Endothelial cell (in vitro differentiated cells): ENCODE data around the gene ABCA10. TPM values are rescaled to one million over a fixed set of nuclear protein-coding genes. Genes with fewer than 3 reads are reported as not detected.

Source experiments
- DNase-seq: peaks from one replicate; pipeline ENCODE4 v3.0.0; 2021; ENCODE audit warnings: low spot score
- H3K27ac Mint-ChIP-seq: one replicate; pipeline ENCODE4 v1.8.0; 2021; ENCODE audit warnings: mixed read lengths, inconsistent platforms; ENCODE audit not compliant: unreplicated experiment
- H3K27me3 Mint-ChIP-seq: one replicate; pipeline ENCODE4 v1.8.0; 2021; ENCODE audit warnings: mild to moderate bottlenecking, moderate library complexity, mixed read lengths, inconsistent platforms; ENCODE audit not compliant: unreplicated experiment
- H3K36me3 Mint-ChIP-seq: one replicate; pipeline ENCODE4 v1.8.0; 2021; ENCODE audit warnings: mild to moderate bottlenecking, low read depth, mixed read lengths, inconsistent platforms; ENCODE audit not compliant: unreplicated experiment
- H3K4me1 Mint-ChIP-seq: one replicate; pipeline ENCODE4 v1.8.0; 2021; ENCODE audit warnings: mild to moderate bottlenecking, mixed read lengths, inconsistent platforms; ENCODE audit not compliant: unreplicated experiment
- H3K4me3 Mint-ChIP-seq: one replicate; pipeline ENCODE4 v1.8.0; 2021; ENCODE audit warnings: mild to moderate bottlenecking, mixed read lengths, inconsistent platforms; ENCODE audit not compliant: unreplicated experiment
- H3K9me3 Mint-ChIP-seq: one replicate; pipeline ENCODE4 v1.8.0; 2021; ENCODE audit warnings: mixed read lengths, inconsistent platforms; ENCODE audit not compliant: unreplicated experiment
- total RNA-seq: library from RNA; stranded (reverse); fragmentation: NEBNext Ultra II Directional; extraction: Animal tissue kit (Norgen Biotek cat#: 25700); gene quantifications from one replicate; pipeline ENCODE4 v1.2.1, GENCODE V29; 2021; ENCODE audit not compliant: unreplicated experiment
- TF ChIP-seq, protein P1 (sequence below): fragments of 200-600 bp; sonication (generic); IDR thresholded peaks from one replicate; pipeline ENCODE4 v1.5.0; 2021; ENCODE audit warnings: antibody characterized with exemption; ENCODE audit not compliant: unreplicated experiment

The ABCA10 gene
- total RNA-seq, 1 donor from 2014 or later = 0.90 TPM

GRCh38 chr17:69192754-69193153, 35.9 kb downstream of the ABCA10 start:
- Mint-ChIP-seq H3K36me3 (no peaks in the 10 kb centered on the region), H3K4me1 (no peaks in the 10 kb centered on the region), H3K4me3 (no peak overlapping the region), H3K27ac (no peak overlapping the region), H3K9me3 (no peaks in the 10 kb centered on the region), H3K27me3 (no peaks in the 10 kb centered on the region)
- no peak for DNase-seq
- TF ChIP-seq, protein P1, sequence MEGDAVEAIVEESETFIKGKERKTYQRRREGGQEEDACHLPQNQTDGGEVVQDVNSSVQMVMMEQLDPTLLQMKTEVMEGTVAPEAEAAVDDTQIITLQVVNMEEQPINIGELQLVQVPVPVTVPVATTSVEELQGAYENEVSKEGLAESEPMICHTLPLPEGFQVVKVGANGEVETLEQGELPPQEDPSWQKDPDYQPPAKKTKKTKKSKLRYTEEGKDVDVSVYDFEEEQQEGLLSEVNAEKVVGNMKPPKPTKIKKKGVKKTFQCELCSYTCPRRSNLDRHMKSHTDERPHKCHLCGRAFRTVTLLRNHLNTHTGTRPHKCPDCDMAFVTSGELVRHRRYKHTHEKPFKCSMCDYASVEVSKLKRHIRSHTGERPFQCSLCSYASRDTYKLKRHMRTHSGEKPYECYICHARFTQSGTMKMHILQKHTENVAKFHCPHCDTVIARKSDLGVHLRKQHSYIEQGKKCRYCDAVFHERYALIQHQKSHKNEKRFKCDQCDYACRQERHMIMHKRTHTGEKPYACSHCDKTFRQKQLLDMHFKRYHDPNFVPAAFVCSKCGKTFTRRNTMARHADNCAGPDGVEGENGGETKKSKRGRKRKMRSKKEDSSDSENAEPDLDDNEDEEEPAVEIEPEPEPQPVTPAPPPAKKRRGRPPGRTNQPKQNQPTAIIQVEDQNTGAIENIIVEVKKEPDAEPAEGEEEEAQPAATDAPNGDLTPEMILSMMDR = no peak

GRCh38 chr17:69188796-69189195, 39.8 kb downstream of the ABCA10 start:
- H3K4me3 Mint-ChIP-seq = no peak overlapping the region
- TF ChIP-seq, protein P1 = no peak
- H3K27me3 Mint-ChIP-seq = peaks cover 1% of the 10 kb centered on the region
- no peaks in the 10 kb centered on the region for H3K9me3 Mint-ChIP-seq
- H3K36me3 Mint-ChIP-seq = no peaks in the 10 kb centered on the region
- H3K27ac Mint-ChIP-seq = no peak overlapping the region
- no peak for DNase-seq
- H3K4me1 Mint-ChIP-seq = no peaks in the 10 kb centered on the region

DNA sequence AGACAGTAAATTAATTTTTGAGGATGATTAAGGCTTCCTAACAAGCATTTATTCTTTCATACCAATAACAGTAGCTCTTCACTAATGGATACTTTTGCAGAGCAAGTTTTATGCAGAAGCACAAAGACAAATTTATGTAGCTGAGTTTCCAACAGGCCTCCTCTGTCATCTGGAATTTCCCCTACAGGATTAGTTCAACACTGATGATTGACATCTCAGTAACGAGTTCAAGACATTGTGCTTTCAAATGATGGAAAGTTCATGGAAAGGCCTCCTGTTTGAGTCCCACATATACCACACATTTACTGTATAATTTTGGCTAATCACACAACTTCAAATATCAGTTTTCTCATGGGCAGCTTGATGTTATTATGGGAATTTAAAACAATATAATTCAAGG, 40.6 kb downstream of the ABCA10 start:
- no peak overlapping the region for H3K4me3 Mint-ChIP-seq
- no peaks in the 10 kb centered on the region for H3K4me1 Mint-ChIP-seq
- no peaks in the 10 kb centered on the region for H3K9me3 Mint-ChIP-seq
- no peaks in the 10 kb centered on the region for H3K36me3 Mint-ChIP-seq
- TF ChIP-seq, protein P1 = no peak
- H3K27me3 Mint-ChIP-seq = peaks cover 1% of the 10 kb centered on the region
- no peak overlapping the region for H3K27ac Mint-ChIP-seq
- DNase-seq = no peak

GRCh38 chr17:69187294-69187693, 41.3 kb downstream of the ABCA10 start:
- TF ChIP-seq, protein P1 = no peak
- H3K36me3 Mint-ChIP-seq = no peaks in the 10 kb centered on the region
- no peak overlapping the region for H3K4me3 Mint-ChIP-seq
- H3K9me3 Mint-ChIP-seq = no peaks in the 10 kb centered on the region
- no peaks in the 10 kb centered on the region for H3K4me1 Mint-ChIP-seq
- H3K27me3 Mint-ChIP-seq = peaks cover 1% of the 10 kb centered on the region
- H3K27ac Mint-ChIP-seq = no peak overlapping the region
- no peak for DNase-seq

GRCh38 chr17:69179227-69179952, 49.2 kb downstream of the ABCA10 start:
- no peaks in the 10 kb centered on the region for H3K4me1 Mint-ChIP-seq
- no peaks in the 10 kb centered on the region for H3K9me3 Mint-ChIP-seq
- DNase-seq = no peak
- no peak overlapping the region for H3K4me3 Mint-ChIP-seq
- no peaks in the 10 kb centered on the region for H3K36me3 Mint-ChIP-seq
- H3K27ac Mint-ChIP-seq = no peak overlapping the region
- peaks cover 1% of the 10 kb centered on the region for H3K27me3 Mint-ChIP-seq
- TF ChIP-seq, protein P1 = no peak
